ENCODE measurements around the gene DDX51. TPM values are rescaled to one million over a fixed set of nuclear protein-coding genes. Genes with fewer than 3 reads are reported as not detected.
"Not testable (repeated sequence)": the region's sequence is repeated elsewhere in the genome, so short reads cannot be mapped to it uniquely, and the experiment has no call there.

DDX51 gene
- total RNA-seq, 1 donor from 2014 or later = 5.8 TPM

- no peak for DNase-seq (ENCODE audit: low read depth in 2 of 2)
These were observed 2.9 kb downstream of the DDX51 start for GRCh38 chr12:132140918-132141841.

DNA sequence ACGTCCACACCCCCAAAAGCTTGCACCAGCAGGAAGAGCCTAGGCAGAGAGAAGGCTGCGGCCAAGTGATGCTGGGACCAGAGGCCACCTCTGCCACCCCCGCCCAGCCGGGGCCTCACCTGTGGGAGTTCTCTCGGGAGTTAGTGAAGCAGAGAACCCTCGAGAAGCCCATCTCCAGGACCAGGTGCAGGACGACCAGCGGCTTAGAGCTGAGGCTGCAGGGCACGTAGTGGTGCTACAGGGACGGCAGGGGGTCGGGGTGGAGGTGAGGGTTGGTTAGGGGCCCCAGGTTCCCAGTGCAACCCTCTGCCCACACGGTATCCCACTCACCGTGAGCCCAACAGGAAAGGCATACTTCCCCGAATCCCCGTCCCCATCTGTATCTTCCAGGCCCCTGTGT, 3.6 kb downstream of the DDX51 start:
- DNase-seq (ENCODE audit: low read depth in 2 of 2) = no peak

DNA sequence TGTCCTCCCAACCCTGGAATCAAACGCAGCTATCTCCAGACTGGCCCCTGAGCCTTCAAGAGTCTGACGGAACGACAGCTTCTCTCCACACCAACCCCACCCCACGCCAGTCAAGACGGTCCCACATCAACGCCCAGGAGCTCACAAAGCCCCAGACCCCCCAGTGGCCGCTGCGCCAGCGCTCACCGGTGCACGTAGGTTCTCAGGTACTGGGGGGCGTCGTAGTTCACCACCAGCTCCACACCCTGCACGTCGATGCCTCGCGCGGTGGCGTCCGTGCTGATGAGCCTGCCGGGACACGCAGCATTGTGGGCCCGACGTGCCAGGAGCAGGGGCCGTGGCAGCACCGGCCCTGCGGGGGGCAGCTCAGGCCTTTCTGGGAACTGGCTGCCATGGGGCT, 4.2 kb downstream of the DDX51 start:
- DNase-seq (ENCODE audit: low read depth in 2 of 2) = no peak

DNA sequence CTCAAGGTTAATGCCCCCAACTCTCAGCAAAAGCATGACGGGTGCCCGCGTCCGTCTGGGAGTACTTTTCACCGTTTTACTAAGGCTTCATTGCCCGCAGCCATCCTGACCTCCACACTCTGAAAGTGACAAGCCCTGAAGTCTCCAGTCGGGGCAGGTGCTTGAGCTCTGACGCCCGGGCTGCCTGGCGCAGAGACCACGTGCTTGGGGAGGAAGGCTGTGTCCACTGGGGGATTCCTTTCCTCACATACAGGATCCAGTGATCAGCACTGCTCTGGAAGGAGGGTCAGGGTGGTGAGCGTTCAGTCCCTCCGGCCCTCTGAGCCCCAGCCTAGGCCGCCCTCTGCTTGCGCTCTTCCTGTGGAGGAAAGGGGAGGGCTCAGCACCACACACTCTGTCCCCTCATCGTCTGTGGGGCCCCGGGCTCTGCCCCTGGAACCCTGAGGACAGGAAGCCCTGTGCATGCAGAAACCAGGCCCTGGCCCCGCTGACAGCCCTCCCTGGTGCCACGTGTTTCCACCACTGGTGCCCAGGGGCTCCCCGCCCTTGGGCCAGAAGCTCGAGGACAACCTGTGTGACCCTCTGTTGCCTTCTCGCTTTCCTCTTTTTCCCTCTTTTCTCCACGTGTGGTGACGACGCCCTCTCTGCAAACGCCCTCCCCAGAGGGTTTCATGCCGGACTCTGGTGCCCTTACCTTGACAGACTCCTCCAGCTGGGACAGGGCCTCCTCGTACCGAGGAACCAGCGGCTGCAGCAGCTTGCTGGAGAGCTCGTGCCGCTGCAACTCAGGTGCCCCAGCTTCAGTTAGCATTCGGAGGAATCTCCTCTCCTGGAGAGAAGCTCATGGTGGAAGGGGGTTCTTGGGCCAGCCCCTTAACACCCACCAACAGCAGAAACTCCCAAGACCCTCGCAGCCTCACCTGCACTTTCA, 4.9 kb downstream of the DDX51 start:
- DNase-seq (ENCODE audit: low read depth in 2 of 2) = no peak

- DNase-seq (ENCODE audit: low read depth in 2 of 2) = no peak
These were observed 6.5 kb downstream of the DDX51 start for GRCh38 chr12:132137483-132138125.

DNA sequence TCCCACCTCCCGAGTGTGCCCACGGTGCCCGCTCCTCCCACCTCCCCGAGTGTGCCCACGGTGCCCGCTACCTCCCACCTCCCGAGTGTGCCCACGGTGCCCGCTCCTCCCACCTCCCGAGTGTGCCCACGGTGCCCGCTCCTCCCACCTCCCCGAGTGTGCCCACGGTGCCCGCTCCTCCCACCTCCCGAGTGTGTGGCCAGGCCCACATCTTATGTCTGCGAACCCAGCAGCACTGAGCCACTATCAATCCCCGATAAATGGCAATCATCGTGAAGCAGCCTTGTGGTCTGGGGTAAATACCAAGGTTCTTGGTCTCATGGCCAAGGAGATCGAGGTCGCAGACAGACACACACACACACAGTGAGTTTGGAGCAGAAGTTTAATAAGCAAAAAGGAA, 7.9 kb downstream of the DDX51 start:
- not testable (repeated sequence) for DNase-seq (ENCODE audit: low read depth in 2 of 2)

GRCh38 chr12:132134653-132135183, 9.4 kb downstream of the DDX51 start:
- not testable (repeated sequence) for DNase-seq (ENCODE audit: low read depth in 2 of 2)

DNA sequence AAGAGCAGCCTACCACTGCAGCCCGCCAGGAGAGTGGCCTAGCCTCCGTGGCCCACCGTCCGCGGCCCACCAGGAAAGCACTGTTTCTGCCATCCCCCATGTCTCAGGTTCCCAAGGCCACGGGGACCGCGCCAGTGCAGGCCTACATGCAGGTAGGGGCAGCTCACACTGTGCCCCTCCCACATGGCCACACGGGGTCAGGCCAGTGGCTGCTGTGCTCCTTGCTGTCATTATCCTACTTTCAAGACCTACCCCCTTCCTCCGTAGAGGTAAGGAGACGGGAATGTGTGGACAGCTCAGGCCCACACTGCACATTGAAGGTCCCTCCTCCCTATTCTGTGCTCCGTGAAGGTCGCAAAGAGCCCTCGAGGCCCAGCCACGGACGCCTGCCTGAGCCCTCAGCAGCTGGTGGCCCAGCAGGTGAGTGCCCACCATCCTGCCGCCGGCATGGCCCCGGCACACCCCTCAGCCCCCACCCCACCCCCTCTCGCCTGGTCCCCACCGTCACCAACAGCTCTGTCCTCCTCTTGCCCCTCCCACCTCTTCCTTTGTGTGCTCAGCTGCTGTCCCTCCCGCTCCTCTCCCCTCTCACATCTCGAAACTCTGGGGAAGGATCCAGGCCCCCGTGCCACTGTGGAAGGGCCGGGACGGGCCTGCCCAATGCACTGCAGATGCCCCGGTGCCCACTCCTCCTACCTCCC, 10.0 kb downstream of the DDX51 start:
- no peak for DNase-seq (ENCODE audit: low read depth in 2 of 2)

GRCh38 chr12:132132609-132133430, 11.3 kb downstream of the DDX51 start:
- no peak for DNase-seq (ENCODE audit: low read depth in 2 of 2)

DNA sequence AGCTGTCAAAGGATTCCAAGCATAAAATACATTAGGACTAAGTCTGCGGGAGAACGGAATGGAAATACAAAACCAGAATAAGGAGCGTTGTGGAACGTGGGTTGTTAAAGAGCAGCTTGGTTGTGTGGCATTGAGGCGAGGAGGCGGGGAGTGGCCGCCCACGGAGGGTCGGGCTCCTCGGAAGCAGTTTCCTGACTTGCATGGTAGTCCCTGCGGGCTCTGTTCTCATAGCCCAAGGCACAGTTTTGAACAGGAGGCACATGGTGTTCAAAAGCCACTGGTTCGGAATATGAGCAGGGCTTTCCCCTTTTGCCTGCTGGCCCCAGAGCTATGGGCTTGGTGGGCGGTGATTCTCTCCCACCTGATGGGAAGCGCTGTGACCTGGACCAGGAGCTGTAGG, 12.2 kb downstream of the DDX51 start:
- DNase-seq (ENCODE audit: low read depth in 2 of 2) = no peak

DNA sequence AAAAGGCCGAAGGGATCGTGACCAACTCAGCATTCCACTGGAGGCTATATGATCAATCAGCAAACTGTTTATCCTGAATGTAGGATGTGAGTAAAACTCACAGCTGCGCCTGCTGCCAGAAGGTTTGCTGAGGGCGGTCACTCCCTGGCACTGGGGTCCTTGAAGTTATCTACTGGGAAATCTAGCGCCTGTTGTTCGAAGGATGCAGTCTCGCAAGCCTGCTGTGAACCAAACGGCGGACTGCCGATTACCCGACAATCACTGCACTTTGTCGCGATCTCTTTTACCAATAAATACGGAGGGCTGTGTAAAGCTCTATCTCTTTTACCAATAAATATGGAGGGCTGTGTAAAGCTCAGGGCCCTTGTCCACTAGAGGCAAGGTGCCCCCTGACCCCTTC, 12.9 kb downstream of the DDX51 start:
- no peak for DNase-seq (ENCODE audit: low read depth in 2 of 2)

DNA sequence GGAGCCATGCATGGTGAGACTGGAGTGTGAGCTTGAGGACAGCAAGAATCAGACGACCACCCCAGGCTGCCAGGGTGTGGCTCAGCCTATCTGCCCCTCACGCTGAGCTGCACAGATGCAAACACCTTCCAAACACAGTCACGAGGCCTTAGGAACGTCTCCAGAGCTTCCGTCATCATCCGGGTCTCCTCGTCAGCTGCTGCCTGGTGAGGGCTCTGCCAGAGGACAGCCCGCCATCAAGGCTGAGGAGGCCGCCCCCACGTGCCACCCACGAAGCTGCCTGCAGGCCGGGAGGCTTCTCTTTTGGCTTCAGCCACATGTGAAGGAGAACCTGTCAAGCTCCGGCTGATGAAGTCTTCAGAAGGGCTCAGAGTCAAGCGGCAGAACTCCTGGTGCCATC, 13.4 kb downstream of the DDX51 start:
- no peak for DNase-seq (ENCODE audit: low read depth in 2 of 2)

- no peak for DNase-seq (ENCODE audit: low read depth in 2 of 2)
These were observed 15.1 kb downstream of the DDX51 start for GRCh38 chr12:132129007-132129406.

DNA sequence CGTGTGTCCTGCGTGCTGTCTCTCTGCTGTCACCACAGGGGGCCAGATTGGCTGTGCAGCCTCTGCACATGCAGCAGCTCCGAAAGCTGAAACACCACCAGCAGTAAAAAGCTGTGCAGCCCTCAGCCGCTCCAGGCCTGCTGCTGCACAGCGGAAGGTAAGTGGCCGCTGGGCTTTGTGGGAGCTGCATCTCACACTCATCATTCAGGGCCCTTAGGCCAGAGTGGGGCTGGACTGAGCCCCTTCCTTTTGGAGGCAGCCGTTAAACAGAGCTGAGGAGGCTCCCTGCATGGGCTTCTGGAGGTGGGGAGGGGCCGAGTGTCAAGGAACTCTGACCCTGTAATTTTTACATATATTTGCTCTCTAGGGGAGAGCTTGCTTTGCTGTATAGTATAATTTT, 17.1 kb downstream of the DDX51 start:
- DNase-seq (ENCODE audit: low read depth in 2 of 2) = no peak

- DNase-seq (ENCODE audit: low read depth in 2 of 2) = no peak
These were observed 18.4 kb downstream of the DDX51 start for GRCh38 chr12:132125736-132126135.

DNA sequence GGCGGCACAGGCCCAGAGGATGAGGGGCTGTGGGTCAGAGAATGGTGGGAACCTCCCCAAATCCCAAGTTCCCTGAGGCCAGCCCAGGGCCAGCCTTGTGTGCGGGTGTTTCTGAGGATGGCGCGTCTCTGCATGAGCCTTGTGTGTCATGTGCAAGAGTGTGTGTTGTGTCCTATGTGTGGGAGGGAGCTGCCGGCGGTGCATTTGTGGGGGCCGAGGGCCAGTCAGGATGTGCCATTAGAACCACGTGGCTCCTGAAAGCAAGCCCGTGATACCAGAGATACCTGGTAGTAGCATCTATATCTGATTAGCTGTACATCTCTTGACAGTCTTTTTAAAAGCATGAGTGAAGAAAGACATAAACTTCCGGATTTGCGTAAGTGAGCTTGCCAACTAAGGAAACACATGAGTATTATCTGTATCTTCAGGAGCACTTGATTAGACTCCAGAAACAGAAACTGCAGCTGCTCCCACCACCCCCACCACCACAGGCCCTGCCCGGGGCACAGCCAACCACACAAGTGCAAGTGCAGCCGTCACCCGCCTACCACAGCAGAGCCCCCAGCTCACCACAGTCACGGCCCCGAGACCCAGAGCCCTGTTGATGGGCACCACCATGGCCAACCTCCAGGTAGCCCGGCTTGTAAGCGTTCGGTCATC, 19.2 kb downstream of the DDX51 start:
- no peak for DNase-seq (ENCODE audit: low read depth in 2 of 2)

GRCh38 chr12:132123970-132124765, 20.0 kb downstream of the DDX51 start:
- no peak for DNase-seq (ENCODE audit: low read depth in 2 of 2)

- no peak for DNase-seq (ENCODE audit: low read depth in 2 of 2)
These were observed 22.8 kb downstream of the DDX51 start for GRCh38 chr12:132121283-132121682.

DNA sequence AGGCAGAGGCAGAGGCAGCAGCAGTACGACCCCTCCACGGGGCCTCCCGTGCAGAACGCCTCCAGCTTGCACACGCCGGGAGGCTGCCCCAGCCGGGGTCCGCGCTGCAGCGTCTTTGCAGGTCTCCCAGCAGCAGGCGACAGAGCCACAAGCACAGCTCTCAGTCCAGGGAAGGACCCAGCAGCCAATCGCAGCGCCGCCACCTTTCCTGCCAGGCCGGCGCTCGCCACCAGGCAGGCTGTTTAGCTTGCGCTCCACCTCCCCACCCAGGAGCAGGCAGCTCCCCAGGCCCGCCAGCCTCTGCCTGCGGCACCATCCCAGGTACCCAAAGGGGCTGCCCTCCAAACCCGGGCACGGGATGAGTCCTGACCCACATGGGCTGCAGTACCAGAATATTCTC, 25.2 kb downstream of the DDX51 start:
- no peak for DNase-seq (ENCODE audit: low read depth in 2 of 2)
